ENCODE results near the gene RNF157.
"Not testable (repeated sequence)": the region's sequence is repeated elsewhere in the genome, so short reads cannot be mapped to it uniquely, and the experiment has no call there.

The RNF157 gene

DNA sequence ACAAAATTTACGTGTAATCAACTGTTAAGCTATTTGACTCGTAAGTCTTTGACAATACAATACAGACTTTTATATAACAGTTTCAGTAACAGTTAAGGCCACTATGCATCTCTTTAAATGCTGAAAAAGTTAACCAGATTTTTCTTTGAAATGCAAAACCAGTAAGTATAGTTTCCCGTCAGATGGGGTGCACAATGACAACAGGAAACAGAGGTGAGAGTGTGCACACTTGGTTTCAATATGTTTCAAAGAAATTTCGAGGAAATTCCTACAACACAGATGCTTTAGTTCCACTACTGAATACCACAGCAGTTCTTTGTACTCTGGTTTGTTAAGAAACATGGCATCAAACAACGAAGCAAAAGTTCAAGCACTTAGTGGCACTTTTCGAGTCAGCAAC, 48.4 kb downstream of the RNF157 start:
- no peak overlapping the region for H3K4me3 ChIP-seq (ENCODE audit: low read depth, low read length)
- ChIA-PET POLR2A (no interaction called here), CTCF (interaction anchor here (1.3 to 7.5 kb wide), 6 partner anchors 9 to 87 kb away, joined by 4 to 77 read pairs (median 6); no protein-coding TSS in a partner anchor)
- DNase-seq (ENCODE audit: low read depth, low spot score), result no peak
- no peak for TF ChIP-seq CTCF (IDR thresholded peaks at IDR 0.05; ENCODE audit: insufficient read depth, low read length, missing control alignments)

DNA sequence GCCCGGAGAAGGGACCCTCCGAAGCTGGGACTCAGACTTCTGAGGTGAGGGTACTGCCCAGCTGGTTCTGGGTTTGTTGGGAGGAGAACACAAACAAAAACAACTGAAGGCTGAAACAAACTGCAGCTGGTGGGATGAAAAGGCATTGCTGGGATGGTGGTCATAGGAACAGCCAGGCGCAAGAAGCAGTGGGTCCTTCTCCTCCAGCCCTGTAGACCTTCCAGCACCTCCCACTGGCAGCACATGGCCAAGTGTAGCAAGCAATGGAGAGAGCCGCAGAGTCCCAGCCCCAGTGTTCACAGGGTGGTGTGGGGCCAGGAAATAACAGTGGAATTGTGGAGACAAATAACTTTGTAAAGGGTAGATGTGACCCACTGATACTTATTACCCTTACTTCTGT, 50.6 kb downstream of the RNF157 start:
- POLR2A ChIA-PET, result no interaction called here
- H3K4me3 ChIP-seq (ENCODE audit: low read depth, low read length), result no peak overlapping the region
- DNase-seq (ENCODE audit: low read depth, low spot score), result no peak
- CTCF ChIA-PET, result interaction anchor here (1.1 to 7.5 kb wide), 4 partner anchors 10 to 90 kb away, joined by 3 to 77 read pairs (median 4); no protein-coding TSS in a partner anchor
- no peak for TF ChIP-seq CTCF (IDR thresholded peaks at IDR 0.05; ENCODE audit: insufficient read depth, low read length, missing control alignments)

- ChIA-PET POLR2A (no interaction called here), CTCF (interaction anchor here (0.8 to 7.5 kb wide), 5 partner anchors 9 to 185 kb away, joined by 3 to 77 read pairs (median 4); no protein-coding TSS in a partner anchor)
- no peak for DNase-seq (ENCODE audit: low read depth, low spot score)
- TF ChIP-seq CTCF (IDR thresholded peaks at IDR 0.05; ENCODE audit: insufficient read depth, low read length, missing control alignments), result no peak
- no peak overlapping the region for H3K4me3 ChIP-seq (ENCODE audit: low read depth, low read length)
Measured at GRCh38 chr17:76189247-76189646, 51.0 kb downstream of the RNF157 start.

DNA sequence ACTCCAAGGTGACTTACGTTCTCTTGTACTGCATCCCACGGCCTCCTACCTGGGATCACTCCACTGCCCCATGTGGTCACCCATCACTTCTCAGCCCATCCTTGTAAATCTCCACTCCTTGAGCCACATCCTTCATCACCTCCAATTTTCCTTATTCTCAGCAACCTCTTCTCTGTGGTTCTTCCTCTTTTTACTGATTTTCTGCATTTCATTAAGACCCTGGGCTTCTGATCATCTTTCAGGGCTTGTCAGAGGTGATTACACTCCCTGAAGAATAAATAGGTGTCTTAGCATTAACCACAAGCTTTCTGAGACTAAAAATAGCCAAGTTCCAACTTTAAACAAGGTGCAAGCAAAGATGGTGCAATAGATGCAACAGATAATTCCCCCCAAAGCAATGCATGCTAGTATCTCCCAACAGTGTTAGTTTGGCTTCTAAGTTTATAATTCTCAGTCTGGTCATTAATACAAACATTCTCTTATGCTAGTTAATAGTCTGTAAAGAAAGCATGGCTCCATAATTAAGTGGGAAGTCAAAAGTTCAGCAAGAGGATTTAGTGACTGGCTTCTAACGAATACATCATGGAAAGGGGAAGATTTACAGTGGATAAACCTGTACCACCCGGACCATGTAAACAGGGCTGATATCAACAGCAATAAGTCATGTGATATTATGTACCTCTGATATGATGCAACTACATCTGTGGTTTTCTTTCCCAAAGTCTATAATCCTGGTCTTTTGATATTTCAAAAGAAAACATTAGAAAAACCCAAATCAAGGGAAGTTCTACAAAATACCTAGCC, 51.9 kb downstream of the RNF157 start:
- no peak overlapping the region for H3K4me3 ChIP-seq (ENCODE audit: low read depth, low read length)
- no peak for DNase-seq (ENCODE audit: low read depth, low spot score)
- TF ChIP-seq CTCF (IDR thresholded peaks at IDR 0.05; ENCODE audit: insufficient read depth, low read length, missing control alignments), result no peak
- ChIA-PET POLR2A (no interaction called here), CTCF (interaction anchor here (0.8 to 7.5 kb wide), 5 partner anchors 9 to 184 kb away, joined by 3 to 77 read pairs (median 4); no protein-coding TSS in a partner anchor)

- CTCF ChIA-PET, result interaction anchor here (1.9 to 7.5 kb wide), 2 partner anchors 7 to 30 kb away, joined by 4 to 77 read pairs; no protein-coding TSS in a partner anchor
- DNase-seq (ENCODE audit: low read depth, low spot score); POLR2A ChIA-PET; H3K4me3 ChIP-seq (ENCODE audit: low read depth, low read length): not testable (repeated sequence)
Measured at GRCh38 chr17:76186774-76187173, 53.5 kb downstream of the RNF157 start.

GRCh38 chr17:76184290-76184689, 56.0 kb downstream of the RNF157 start:
- ChIA-PET POLR2A (no interaction called here), CTCF (interaction anchor here (0.8 to 7.3 kb wide), 10 partner anchors 15 to 280 kb away, joined by 3 to 137 read pairs (median 5); partner anchors contain the start of gene MRPL38)
- no peak for TF ChIP-seq CTCF (IDR thresholded peaks at IDR 0.05; ENCODE audit: insufficient read depth, low read length, missing control alignments)
- H3K4me3 ChIP-seq (ENCODE audit: low read depth, low read length), result no peak overlapping the region
- no peak for DNase-seq (ENCODE audit: low read depth, low spot score)
